VCaP (cell line): ENCODE measurements around the gene GAS2L2.
A peak's percentile ranks its signal among the peaks of the same experiment; 100 is the strongest.

ENCODE experiments used
- H3K27ac ChIP-seq: fragments of 450-650 bp; 2 replicates; pipeline ENCODE4 v1.5.1; 2017
- CTCF ChIP-seq: fragments of 450-650 bp; conservative IDR thresholded peaks from 2 replicates; pipeline ENCODE4 v1.5.1; 2017; ENCODE audit warnings: mild to moderate bottlenecking, moderate library complexity

The GAS2L2 gene

DNA sequence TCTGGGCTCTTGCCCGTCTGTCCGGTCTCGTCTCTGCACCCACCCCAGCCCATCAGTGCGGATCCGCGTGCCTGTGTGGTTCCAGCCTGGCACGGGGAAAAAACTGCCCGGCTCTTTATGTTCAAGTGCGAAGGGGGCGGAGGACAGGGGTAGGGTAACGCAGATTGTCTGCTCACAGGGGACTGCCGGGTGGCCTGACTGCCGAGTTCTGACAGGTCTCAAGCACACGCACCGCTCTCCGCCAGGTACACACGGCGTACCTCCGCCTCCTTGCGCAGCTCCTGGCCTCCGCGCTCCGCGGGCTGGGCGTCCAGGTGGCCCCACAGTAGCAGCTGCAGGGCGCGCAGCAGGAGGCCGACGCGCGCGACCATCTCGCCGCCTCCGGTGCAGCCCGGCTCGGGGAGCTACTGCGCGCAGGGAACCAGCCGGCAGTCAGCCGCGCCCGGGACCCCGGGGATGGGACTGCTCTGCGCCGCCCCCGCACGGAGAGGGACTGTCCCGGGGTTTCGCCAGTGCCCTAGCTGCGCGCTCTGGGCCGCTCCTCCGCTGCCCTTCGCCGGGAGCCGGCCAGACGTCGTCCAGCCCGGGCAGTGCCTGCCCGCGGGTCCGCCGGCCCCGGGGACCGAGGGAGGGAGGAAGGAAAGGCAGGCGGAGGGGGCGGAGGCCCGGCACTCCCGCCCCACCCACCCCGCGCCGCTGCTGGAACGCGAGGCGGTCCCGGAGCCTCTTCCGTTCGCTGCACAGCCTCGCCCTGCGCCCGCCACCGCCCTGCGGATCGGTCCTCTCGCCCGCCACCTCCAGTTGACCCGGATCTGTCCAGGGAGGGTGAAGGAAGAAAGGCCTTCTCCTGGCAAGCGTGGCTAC lies 42.2 kb upstream of the GAS2L2 start, which contains the start of gene MMP28:
Gene MMP28, minus strand, starts transcription at position 635 of the 864 bp plus-strand sequence. Its CDS starts 264 bp downstream, at position 371.
- peak within 1 kb of the TSS; percentile 75 for H3K27ac ChIP-seq
- TF ChIP-seq CTCF = no peak

- no peak overlapping the region for H3K27ac ChIP-seq
- TF ChIP-seq CTCF = no peak
These were observed 40.2 kb upstream of the GAS2L2 start for GRCh38 chr17:35793257-35793656.

GRCh38 chr17:35791681-35792350 lies 38.8 kb upstream of the GAS2L2 start:
- no peak overlapping the region for H3K27ac ChIP-seq
- no peak for TF ChIP-seq CTCF

GRCh38 chr17:35790841-35791240 lies 37.8 kb upstream of the GAS2L2 start:
- TF ChIP-seq CTCF = no peak
- H3K27ac ChIP-seq = no peak overlapping the region

GRCh38 chr17:35788477-35789368 lies 35.7 kb upstream of the GAS2L2 start:
- peak overlapping the region; percentile 90 for H3K27ac ChIP-seq
- TF ChIP-seq CTCF = no peak

- peak overlapping the region; percentile 90 for H3K27ac ChIP-seq
- TF ChIP-seq CTCF = no peak
These were observed 33.9 kb upstream of the GAS2L2 start for GRCh38 chr17:35786941-35787432.
